ENCODE data around the gene WDR93.

The WDR93 gene

DNA sequence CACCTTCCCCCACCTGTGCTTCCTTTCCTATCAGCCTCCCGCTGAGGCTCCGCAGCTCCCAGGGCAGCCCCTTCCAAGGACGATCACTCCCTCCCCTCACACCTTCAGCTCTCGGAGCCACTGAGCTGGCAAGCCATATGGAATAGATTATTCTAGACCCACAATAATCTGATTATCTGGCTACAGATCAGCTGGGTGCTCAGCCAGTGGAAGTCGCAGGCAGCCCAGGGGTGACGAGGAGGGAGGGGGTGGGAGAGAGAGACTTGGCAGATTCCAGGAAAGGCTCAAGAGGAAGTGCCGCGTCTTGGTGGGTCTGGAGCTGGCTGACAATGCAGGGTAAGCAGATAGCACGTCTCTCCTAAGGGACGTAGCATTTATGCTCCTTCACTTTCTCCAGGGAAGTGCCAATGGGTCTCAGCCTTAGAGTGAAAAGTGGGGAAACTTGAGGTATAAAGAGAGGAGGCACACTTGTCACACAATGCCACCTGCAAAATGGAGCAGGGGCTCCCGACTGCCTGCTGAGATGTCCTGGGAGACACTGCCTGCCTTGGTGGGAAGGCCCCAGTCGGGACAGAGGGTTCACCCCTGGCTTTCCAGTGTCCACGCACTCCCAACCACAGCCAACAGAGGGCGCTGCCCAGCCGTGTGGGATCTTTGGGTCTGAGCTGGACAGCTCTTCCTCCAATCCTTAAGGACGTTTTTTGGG is 69.8 kb downstream of the WDR93 start:
- Histone ChIP-seq H3K27ac (ENCODE audit: low read depth, low read length) (no peak overlapping the region), H3K36me3 (ENCODE audit: control insufficient read depth in 5 of 5, insufficient read depth in 5 of 5, low read length in 5 of 5) (no peaks in the 10 kb centered on the region), H3K27me3 (ENCODE audit: control insufficient read depth in 5 of 5, insufficient read depth in 4 of 5, low read length in 5 of 5) (no peaks in the 10 kb centered on the region), H3K9ac (ENCODE audit: low read length in 5 of 5) (peak overlapping the region in 1 of 5 donors; percentile 4), H3K4me3 (ENCODE audit: low read depth in 1 of 5, low read length in 5 of 5) (peak overlapping the region in 1 of 5 donors; percentile 24), H3K4me1 (ENCODE audit: control insufficient read depth in 5 of 5, insufficient read depth in 5 of 5, low read length in 5 of 5) (peaks cover 2 to 13% (median 9%) of the 10 kb centered on the region in 5 donors), H3K9me3 (ENCODE audit: control insufficient read depth in 5 of 5, low read length in 5 of 5) (no peaks in the 10 kb centered on the region)

DNA sequence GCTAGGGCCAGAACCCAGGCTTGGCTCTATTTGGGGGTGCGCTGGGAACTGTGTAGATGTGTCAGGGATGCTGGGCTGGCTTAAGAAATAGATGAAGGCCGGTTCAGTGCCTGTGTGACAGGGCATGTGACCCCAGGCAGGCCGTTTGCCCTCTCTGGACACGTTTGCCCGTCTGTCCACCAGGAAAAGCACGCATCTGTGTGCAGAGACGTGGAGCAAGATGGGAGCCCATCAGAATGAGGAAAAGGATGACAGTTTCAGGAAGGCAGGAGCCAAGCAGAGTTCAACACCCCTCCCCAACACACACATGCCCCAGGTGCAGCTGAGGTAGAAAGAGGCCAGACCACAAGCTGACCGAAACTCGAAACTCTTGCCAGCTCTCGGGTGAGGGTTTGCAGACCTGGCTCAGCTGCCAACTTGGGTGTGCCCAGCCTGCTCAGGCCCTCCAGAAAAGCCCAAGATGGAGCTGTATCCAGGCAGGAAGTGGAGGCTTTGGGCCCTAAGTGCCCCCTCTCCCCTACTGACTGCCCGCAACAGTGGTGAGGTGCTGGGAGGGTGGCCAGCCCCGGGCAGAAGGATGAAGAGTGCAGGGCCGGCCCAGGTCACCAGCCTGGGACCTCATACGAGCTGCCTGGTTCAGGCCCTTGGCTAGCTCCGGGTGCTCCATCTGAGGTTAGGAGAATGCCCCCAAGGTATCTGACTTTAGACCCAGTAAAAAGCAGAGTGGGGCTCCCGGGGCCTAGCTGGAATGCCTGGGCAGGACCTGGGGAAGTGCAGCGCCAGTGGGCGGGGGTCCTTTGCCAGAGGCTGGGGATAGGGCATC is 70.6 kb downstream of the WDR93 start:
- no peaks in the 10 kb centered on the region for H3K27me3 ChIP-seq (ENCODE audit: control insufficient read depth in 5 of 5, insufficient read depth in 4 of 5, low read length in 5 of 5)
- peaks cover 2 to 13% (median 9%) of the 10 kb centered on the region in 5 donors for H3K4me1 ChIP-seq (ENCODE audit: control insufficient read depth in 5 of 5, insufficient read depth in 5 of 5, low read length in 5 of 5)
- no peak overlapping the region for H3K27ac ChIP-seq (ENCODE audit: low read depth, low read length)
- no peaks in the 10 kb centered on the region for H3K9me3 ChIP-seq (ENCODE audit: control insufficient read depth in 5 of 5, low read length in 5 of 5)
- no peaks in the 10 kb centered on the region for H3K36me3 ChIP-seq (ENCODE audit: control insufficient read depth in 5 of 5, insufficient read depth in 5 of 5, low read length in 5 of 5)
- H3K9ac ChIP-seq (ENCODE audit: low read length in 5 of 5), result no peak overlapping the region
- peak overlapping the region in 2 of 5 donors; percentile 24 to 26 for H3K4me3 ChIP-seq (ENCODE audit: low read depth in 1 of 5, low read length in 5 of 5)

DNA sequence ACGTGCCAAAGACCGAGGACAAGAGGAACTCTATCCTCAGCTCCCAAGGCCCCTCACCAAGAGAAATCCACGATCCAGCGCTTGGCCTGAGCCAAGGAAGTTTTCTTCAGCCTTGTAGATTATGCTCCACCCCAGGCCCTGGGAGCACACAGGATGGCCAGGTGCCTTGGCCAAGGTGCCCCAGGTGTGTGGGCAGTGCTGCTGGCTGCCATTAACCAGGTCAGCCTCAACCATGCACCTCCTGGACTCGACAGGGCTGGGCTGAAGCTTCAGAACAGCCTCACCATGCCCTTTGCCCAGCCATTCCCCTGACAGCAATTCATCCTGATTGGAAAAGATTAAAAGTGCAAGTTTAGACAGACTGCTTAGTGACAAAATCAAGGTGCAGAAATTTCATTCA is 71.3 kb downstream of the WDR93 start:
- Histone ChIP-seq H3K4me3 (ENCODE audit: low read depth in 1 of 5, low read length in 5 of 5) (no peak overlapping the region), H3K4me1 (ENCODE audit: control insufficient read depth in 5 of 5, insufficient read depth in 5 of 5, low read length in 5 of 5) (peaks cover 2 to 13% (median 9%) of the 10 kb centered on the region in 5 donors), H3K9me3 (ENCODE audit: control insufficient read depth in 5 of 5, low read length in 5 of 5) (no peaks in the 10 kb centered on the region), H3K9ac (ENCODE audit: low read length in 5 of 5) (no peak overlapping the region), H3K36me3 (ENCODE audit: control insufficient read depth in 5 of 5, insufficient read depth in 5 of 5, low read length in 5 of 5) (no peaks in the 10 kb centered on the region), H3K27me3 (ENCODE audit: control insufficient read depth in 5 of 5, insufficient read depth in 4 of 5, low read length in 5 of 5) (no peaks in the 10 kb centered on the region), H3K27ac (ENCODE audit: low read depth, low read length) (no peak overlapping the region)

DNA sequence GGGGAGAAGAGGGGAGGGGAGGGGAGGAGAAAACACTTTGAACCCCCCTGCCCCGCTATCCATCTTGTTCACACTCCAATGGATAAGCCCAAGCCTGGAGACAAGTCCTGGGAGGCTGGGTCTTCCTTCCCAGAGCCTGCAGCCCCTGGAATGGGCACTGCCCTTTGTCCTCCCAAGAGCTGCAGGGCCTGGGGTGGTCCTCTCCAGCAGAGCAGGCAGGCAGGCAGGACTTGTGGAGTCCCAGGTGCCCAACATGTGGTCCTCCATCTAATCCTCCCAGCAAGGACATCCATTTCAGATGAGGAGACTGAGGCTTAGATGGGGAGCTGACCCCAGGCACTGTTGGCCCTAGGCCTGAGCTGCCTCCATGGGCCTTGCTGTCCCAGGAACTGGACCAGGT is 75.1 kb downstream of the WDR93 start:
- Histone ChIP-seq H3K27me3 (ENCODE audit: control insufficient read depth in 5 of 5, insufficient read depth in 4 of 5, low read length in 5 of 5) (no peaks in the 10 kb centered on the region), H3K9ac (ENCODE audit: low read length in 5 of 5) (no peak overlapping the region), H3K9me3 (ENCODE audit: control insufficient read depth in 5 of 5, low read length in 5 of 5) (no peaks in the 10 kb centered on the region), H3K4me1 (ENCODE audit: control insufficient read depth in 5 of 5, insufficient read depth in 5 of 5, low read length in 5 of 5) (peaks cover 2 to 17% (median 6%) of the 10 kb centered on the region in 5 donors), H3K4me3 (ENCODE audit: low read depth in 1 of 5, low read length in 5 of 5) (no peak overlapping the region), H3K27ac (ENCODE audit: low read depth, low read length) (no peak overlapping the region), H3K36me3 (ENCODE audit: control insufficient read depth in 5 of 5, insufficient read depth in 5 of 5, low read length in 5 of 5) (no peaks in the 10 kb centered on the region)

DNA sequence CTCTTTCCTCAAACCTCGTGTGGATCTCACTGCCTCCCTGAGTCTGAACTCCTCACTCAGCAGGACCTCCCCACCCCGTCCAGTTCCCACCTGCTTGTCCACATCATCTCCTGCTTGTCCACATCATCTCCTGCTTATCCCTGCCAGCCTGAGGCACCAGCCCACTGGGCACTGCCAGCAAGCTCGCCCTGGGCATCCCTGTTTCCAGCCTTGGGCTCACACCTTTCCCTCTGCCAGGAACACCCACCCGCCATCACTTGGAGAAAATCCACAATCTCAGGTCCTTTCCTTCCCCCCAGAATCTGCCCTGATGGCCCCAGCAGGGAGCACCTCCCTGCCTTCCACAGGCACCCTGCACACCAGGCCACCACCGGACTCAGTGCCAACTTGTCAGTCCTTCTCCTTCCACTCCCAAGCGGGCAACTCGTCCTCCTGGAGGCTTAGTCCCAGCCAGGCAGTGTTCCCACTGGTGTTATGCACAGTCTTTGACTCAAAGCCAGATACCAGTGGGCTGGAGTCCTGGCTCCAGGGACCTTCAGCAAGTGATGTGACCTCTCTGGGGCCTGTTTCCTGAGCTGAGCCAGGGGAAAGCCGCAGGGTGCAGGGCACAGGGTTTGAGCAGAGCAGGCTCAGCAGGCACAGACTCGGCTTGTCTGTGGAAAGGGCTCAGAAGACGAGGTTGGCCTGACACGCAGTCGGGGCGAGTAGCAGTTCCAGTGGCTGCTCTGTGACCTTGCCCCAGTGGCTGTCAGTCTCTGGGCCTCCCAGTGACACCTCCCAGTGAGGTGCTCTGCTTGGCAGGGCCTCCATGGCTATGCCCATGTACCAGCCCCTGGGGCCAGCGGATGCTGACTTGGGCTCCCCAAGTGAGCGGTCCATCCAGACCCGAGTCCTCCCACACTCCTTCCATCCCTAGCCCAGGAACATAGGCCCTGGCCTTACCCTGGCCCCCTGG is 76.0 kb downstream of the WDR93 start:
- no peak overlapping the region for H3K27ac ChIP-seq (ENCODE audit: low read depth, low read length)
- no peaks in the 10 kb centered on the region for H3K36me3 ChIP-seq (ENCODE audit: control insufficient read depth in 5 of 5, insufficient read depth in 5 of 5, low read length in 5 of 5)

DNA sequence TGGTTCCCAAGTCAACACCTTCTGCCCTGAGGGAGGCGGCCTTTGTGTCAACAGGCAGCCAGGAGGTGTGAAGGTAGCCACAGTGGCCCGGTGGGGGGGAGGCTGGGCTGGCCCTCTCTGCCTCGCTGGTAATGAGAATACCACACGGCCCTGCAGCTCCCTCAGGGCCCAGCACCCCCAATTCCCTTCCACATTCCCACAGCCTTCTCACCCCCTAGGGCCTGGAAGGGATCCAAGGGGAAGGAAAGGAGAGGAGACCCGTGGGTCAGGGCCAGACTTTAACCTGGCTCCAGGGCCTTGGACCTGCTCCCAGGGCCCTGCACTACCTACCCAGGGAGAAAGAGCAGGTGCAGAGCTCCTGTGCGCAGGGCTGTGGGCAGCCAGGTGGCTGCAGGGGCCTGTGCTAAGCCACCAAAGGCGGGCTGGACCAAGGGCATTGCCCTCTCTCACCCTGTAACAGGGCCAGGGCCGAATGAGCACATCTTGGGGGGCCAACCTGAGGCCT is 76.9 kb downstream of the WDR93 start:
- H3K27ac ChIP-seq (ENCODE audit: low read depth, low read length), result no peak overlapping the region
- no peaks in the 10 kb centered on the region for H3K36me3 ChIP-seq (ENCODE audit: control insufficient read depth in 5 of 5, insufficient read depth in 5 of 5, low read length in 5 of 5)
- peaks cover 0 to 10% (median 0%) of the 10 kb centered on the region in 5 donors for H3K4me1 ChIP-seq (ENCODE audit: control insufficient read depth in 5 of 5, insufficient read depth in 5 of 5, low read length in 5 of 5)
- H3K4me3 ChIP-seq (ENCODE audit: low read depth in 1 of 5, low read length in 5 of 5), result no peak overlapping the region
- H3K9me3 ChIP-seq (ENCODE audit: control insufficient read depth in 5 of 5, low read length in 5 of 5), result no peaks in the 10 kb centered on the region
- no peak overlapping the region for H3K9ac ChIP-seq (ENCODE audit: low read length in 5 of 5)
- no peaks in the 10 kb centered on the region for H3K27me3 ChIP-seq (ENCODE audit: control insufficient read depth in 5 of 5, insufficient read depth in 4 of 5, low read length in 5 of 5)

More for the DNA sequence above, 76.0 kb downstream of the WDR93 start:
- no peak overlapping the region for H3K9ac ChIP-seq (ENCODE audit: low read length in 5 of 5)
- no peaks in the 10 kb centered on the region for H3K27me3 ChIP-seq (ENCODE audit: control insufficient read depth in 5 of 5, insufficient read depth in 4 of 5, low read length in 5 of 5)
- H3K4me3 ChIP-seq (ENCODE audit: low read depth in 1 of 5, low read length in 5 of 5), result no peak overlapping the region
- H3K9me3 ChIP-seq (ENCODE audit: control insufficient read depth in 5 of 5, low read length in 5 of 5), result no peaks in the 10 kb centered on the region
- H3K4me1 ChIP-seq (ENCODE audit: control insufficient read depth in 5 of 5, insufficient read depth in 5 of 5, low read length in 5 of 5), result peaks cover 0 to 10% (median 0%) of the 10 kb centered on the region in 5 donors

DNA sequence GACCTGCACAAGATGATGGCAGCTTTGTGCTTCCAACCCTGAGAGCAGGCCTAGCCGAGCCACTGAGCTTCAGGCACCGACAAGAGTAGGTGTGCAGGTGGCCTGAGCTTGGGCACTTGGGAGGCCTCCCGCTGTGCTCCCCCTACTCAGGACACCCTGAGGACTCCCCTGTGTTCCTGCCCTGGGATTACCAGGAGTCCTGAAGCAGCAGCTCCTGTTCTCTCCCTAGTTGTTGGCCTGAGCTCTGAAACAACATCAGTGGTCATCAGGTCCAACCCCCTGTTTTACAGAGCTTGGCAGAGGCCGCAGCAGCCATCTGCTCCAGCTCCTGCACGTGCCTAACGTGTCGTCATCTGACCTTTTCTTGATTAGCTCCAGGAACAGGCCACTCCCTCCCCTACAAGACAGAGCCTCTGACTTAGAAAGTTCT is 77.5 kb downstream of the WDR93 start:
- Histone ChIP-seq H3K4me1 (ENCODE audit: control insufficient read depth in 5 of 5, insufficient read depth in 5 of 5, low read length in 5 of 5) (peaks cover 0 to 10% (median 0%) of the 10 kb centered on the region in 5 donors), H3K9me3 (ENCODE audit: control insufficient read depth in 5 of 5, low read length in 5 of 5) (no peaks in the 10 kb centered on the region), H3K27ac (ENCODE audit: low read depth, low read length) (no peak overlapping the region), H3K9ac (ENCODE audit: low read length in 5 of 5) (no peak overlapping the region), H3K27me3 (ENCODE audit: control insufficient read depth in 5 of 5, insufficient read depth in 4 of 5, low read length in 5 of 5) (no peaks in the 10 kb centered on the region), H3K36me3 (ENCODE audit: control insufficient read depth in 5 of 5, insufficient read depth in 5 of 5, low read length in 5 of 5) (no peaks in the 10 kb centered on the region), H3K4me3 (ENCODE audit: low read depth in 1 of 5, low read length in 5 of 5) (no peak overlapping the region)

DNA sequence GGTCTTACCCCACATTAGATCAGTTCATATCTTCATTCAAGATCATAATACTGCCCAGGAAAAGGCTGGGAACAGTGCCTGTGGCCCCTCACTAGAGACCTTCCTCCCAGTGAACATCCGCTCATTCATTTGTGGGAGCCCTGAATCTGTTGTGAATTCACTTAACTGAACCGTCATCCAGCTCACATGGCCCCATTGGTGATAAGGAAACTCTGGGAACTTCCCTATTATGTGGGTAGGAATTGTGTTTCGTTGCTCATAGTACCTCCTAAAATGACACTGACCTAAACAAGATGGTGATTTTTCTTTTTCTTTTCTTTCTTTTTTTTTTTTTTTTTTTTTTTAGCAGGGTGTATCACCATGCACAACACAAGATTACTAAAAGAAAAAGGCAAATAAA is 78.8 kb downstream of the WDR93 start:
- no peak overlapping the region for H3K27ac ChIP-seq (ENCODE audit: low read depth, low read length)

DNA sequence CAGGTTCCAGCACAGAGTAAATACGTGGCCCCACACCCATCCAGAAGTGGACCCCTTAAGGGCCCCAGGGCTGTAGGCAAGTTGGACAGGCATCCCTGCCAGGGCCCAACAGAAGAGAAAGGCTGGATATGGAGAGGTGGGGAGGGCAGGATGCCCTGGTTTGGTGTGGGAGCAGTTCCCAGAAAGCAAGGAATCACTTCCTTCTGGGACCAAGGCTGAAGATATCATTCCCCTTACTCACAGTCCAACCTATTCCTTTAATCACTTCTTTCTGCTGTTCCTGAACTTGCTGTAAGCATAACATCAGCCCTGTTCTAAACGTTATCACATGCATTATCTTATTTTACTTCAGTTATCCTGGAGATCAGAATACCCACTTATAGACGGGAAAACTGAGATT is 79.4 kb downstream of the WDR93 start:
- no peaks in the 10 kb centered on the region for H3K27me3 ChIP-seq (ENCODE audit: control insufficient read depth in 5 of 5, insufficient read depth in 4 of 5, low read length in 5 of 5)
- H3K36me3 ChIP-seq (ENCODE audit: control insufficient read depth in 5 of 5, insufficient read depth in 5 of 5, low read length in 5 of 5), result no peaks in the 10 kb centered on the region
- no peak overlapping the region for H3K4me3 ChIP-seq (ENCODE audit: low read depth in 1 of 5, low read length in 5 of 5)
- no peak overlapping the region for H3K9ac ChIP-seq (ENCODE audit: low read length in 5 of 5)
- H3K27ac ChIP-seq (ENCODE audit: low read depth, low read length), result no peak overlapping the region
- H3K4me1 ChIP-seq (ENCODE audit: control insufficient read depth in 5 of 5, insufficient read depth in 5 of 5, low read length in 5 of 5), result peaks cover 0 to 10% (median 0%) of the 10 kb centered on the region in 5 donors
- no peaks in the 10 kb centered on the region for H3K9me3 ChIP-seq (ENCODE audit: control insufficient read depth in 5 of 5, low read length in 5 of 5)

More for the DNA sequence above, 78.8 kb downstream of the WDR93 start:
- H3K4me1 ChIP-seq (ENCODE audit: control insufficient read depth in 5 of 5, insufficient read depth in 5 of 5, low read length in 5 of 5), result peaks cover 0 to 10% (median 0%) of the 10 kb centered on the region in 5 donors
- H3K9me3 ChIP-seq (ENCODE audit: control insufficient read depth in 5 of 5, low read length in 5 of 5), result no peaks in the 10 kb centered on the region
- H3K9ac ChIP-seq (ENCODE audit: low read length in 5 of 5), result no peak overlapping the region
- no peak overlapping the region for H3K4me3 ChIP-seq (ENCODE audit: low read depth in 1 of 5, low read length in 5 of 5)
- H3K36me3 ChIP-seq (ENCODE audit: control insufficient read depth in 5 of 5, insufficient read depth in 5 of 5, low read length in 5 of 5), result no peaks in the 10 kb centered on the region
- no peaks in the 10 kb centered on the region for H3K27me3 ChIP-seq (ENCODE audit: control insufficient read depth in 5 of 5, insufficient read depth in 4 of 5, low read length in 5 of 5)

Data from subcutaneous abdominal adipose tissue (tissue), 5 donors.